Non-pigmented ciliary epithelial cell (primary cell): ENCODE results near the gene R3HDML.
"Not testable (repeated sequence)": the region's sequence is repeated elsewhere in the genome, so short reads cannot be mapped to it uniquely, and the experiment has no call there.

Experiments used
- DNase-seq: peaks from one replicate; pipeline ENCODE4 v3.0.0-alpha.2; 2010; ENCODE audit warnings: low read depth

The R3HDML gene

DNA sequence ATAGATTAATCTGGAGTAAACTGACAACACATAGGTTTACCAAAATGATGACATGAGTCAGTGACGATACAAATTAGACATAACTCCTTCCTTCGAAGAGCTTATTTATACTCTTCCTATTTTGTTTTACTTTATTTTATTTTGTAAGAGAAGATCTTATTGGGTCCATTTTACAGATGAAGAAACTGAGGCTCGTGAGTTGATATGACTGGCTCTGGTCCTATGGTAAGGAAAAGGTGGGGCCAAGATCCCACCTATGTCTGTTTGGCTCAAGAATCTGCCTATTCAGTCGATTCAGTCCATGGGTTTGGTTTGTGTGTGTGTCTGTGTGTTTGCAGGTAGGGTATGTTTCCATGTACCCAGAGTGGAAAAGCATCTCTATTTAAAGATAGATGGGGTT is 8.4 kb upstream of the R3HDML start:
- no peak for DNase-seq

DNA sequence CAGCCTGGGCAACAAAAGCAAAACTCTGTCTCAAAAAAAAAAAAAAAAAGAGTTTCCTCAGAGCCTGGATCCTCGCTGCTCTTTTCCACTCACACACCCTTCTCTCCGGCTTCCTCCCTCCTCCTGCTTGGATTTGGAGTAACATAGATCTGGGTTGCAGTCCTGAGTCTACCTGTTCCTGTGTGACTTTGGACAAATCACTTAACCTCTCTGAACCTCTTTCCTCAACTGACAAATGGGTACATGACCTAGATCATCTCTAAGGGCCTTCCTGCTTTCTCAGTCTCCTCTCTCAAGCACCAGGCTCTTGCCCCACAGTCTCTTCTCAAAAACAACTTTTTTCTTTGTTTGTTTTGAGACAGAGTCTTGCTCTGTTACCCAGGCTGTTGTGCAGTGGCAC is 5.6 kb upstream of the R3HDML start:
- DNase-seq, result no peak

DNA sequence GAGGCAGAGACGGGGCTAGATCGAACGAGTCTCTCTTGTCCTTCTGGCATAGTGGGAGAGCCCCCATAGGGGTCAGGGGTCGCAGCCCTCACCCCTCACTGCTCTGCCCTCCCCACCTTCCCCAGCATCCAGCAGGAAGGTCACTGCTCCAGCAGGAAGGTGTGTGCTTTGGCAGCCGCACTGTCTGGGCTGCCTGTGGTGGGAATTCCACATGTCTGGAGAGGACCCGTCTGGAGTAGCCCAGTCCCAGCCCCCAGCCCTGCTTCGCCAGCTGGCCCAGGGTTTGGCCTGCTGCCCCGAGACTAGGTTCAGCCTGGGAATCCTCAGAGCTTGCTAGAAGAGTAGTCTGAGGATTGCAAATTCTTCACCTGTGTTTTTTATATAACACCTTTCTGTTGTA is 2.5 kb upstream of the R3HDML start:
- no peak for DNase-seq

DNA sequence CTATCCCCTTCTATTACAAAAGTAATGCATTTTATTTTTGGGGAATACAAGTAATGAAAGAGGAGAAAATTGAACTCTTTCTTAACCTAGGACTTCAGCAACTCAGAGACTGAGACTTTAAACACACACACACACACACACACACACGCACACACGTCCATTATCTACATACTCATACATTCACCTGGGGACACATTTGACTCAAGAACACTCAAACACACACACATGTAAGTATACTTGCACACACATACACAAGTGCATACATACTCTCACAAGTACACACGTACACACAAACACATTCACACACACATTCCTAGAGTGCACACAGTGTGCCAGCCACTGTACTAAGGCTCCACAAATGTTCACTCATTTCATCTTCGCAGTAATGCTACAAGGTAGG is 2.1 kb upstream of the R3HDML start:
- no peak for DNase-seq

DNA sequence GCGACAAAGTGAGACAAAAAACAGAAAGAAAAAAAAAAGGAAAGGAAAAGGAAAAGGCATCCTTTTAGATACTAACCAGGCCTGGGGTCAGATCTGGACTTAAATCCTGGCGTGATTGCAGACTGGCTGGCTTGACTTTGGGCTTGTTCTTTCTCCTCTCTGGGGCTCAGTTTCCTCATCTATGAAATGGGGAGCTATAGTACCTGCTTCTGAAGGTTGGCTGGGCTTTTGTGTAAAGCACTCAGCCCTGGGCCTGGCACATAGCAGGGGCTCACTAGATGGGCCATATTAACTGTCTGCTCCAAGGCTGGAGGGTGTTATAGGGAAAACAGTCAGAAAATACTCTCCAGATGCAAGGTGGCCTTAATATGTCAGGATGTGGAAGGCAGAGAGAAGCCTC is 1.2 kb upstream of the R3HDML start:
- DNase-seq, result no peak

DNA sequence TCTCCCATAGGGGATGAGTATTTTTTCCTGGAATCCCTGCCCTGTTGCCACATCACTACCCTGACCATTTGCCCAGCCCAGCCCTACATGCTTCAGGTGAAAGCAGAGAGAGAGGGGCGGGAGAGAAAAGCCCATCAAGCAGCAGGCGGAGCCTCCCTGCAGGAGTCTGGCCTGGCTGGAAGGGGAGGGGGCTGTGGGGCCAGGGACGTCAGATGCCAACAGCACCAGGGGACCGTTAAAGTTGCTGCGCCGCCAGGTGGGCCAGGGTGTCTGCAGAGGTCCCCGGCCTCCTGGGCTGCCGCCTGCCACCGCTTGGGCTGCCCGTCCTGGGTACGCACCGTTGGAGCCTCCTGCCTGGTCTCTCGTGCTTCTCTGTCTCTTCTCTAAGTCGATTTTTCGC is 757 bp upstream of the R3HDML start:
- no peak for DNase-seq

DNA sequence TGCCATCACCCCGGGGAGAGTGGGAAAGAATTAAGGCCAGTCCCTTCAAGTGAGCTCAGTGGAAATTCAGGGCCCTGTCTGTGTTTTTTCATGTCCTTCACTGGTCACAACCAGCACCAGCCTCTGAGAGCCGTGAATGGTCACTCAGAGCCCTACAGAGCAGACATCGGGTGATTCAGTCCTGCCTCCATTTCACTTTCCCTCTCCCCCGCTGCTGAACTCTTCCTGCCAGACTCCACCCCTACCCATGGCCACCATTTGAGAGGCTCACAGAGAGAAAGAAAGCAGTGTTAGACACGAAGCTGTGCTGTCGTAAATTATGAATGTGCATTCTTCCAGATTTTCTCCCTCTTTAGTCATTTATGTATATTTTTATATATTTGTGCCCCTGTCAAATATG is 5.4 kb downstream of the R3HDML start:
- no peak for DNase-seq

DNA sequence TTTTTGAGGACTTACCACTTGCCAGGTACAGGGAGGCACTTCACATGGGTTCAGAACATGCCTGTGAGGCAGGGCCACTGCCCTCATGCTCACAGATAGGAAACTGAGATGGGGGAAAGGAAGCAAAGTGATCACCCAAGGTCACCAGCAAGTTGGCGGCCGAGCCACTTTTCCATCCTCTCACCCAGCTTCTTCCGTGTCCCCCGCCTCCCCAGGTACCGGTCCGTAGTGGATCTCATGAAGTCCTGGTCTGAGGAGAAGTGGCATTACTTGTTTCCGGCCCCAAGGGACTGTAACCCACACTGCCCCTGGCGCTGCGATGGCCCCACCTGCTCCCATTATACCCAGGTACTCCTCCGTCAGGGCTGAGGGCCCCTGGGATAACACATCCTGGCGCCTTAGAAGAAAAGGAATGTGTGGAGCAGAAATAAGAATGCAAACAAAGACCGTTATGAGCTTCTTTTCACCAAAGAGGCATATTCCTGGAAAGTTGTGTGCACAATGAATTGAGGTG is 6.4 kb downstream of the R3HDML start:
- DNase-seq, result no peak

DNA sequence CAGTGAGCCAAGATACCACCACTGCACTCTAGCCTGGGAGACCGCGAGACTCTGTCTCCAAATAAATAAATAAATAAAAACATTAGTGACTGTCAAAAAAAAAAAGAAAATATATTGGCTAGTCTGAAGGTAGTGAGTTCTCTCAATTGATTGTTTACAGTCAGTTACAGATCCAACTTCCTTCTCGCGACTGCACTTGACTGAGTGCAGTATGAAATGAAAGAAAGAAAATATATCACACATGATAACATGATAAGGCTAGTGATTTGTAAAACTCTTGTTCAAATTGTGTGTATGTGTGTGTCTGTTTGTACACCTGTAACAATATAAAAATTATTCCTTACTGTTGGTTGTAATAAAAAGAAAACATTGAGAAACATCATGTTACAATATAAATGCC is 7.9 kb downstream of the R3HDML start:
- no peak for DNase-seq

DNA sequence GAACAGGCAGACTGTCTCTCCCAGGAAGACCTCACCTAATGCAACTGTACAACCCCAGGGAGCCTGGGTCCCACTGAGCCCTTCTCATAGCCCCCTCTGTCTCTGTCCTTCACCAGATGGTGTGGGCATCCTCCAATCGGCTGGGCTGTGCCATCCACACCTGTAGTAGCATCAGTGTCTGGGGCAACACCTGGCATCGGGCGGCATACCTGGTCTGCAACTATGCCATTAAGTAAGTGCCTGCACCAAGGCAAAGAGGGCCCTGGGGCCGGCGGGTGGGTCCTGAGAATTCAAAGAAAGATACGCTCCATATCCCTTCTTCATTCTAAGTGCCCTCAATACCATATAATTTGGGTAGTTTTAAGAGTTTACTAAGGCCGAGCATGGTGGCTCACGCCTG is 8.3 kb downstream of the R3HDML start:
- DNase-seq, result no peak

DNA sequence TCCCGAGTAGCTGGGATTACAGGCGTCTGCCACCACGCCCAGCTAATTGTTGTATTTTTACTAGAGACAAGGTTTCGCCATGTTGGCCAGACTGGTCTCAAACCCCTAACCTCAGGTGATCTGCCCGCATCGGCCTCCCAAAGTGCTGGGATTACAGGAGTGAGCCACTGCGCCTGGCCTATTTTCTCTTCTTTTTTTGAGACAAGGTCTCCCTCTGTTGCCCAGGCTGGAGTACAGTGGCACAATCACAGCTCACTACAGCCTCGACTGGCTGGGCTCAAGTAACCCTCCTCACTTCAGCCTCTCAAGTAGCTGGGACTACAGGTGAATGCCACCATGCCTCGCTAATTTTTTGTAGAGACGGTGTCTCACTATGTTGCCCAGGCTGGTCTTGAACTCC is 9.1 kb downstream of the R3HDML start:
- not testable (repeated sequence) for DNase-seq

DNA sequence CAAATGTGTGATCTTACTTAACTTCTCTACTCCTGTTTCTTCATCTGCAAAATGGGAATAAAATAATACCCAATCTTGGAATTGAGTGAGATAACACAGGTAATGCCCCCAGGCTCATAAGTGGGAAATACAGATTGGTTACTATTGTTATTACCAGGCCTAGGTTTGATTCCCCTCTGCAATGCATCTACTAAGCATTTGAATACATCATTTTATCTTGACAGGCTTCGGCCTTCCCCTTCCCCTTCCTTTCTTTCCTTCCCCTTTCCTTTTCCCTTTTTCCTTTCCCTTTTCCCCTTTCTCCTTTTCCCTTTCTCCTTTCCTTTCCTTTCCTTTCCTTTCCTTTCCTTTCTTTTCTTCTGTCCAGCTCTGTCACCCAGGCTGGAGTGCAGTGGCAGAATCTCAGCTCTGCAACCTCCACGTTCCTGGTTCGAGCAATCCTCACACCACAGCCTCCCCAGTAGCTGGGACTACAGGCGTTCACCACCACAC is 11.4 kb downstream of the R3HDML start:
- DNase-seq, result no peak

DNA sequence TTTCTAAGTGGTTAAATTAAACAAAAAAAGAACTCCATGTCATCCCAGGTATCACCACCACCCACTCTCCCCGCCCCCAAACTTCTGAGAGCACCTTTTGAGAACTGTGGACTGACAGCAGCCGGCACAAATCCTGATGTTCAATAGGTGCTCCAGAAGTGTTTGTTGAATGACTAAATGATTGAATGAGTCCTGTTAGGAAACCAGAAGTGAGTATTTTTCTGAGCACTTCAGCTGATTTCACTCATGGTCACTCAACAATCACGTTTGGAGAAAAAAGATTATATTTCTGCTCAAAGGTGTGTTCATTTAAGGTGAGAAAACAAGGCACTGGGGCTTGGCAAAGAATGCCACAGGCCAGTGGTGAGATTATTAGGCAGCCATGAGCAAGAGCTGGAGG is 12.5 kb downstream of the R3HDML start:
- DNase-seq, result no peak

DNA sequence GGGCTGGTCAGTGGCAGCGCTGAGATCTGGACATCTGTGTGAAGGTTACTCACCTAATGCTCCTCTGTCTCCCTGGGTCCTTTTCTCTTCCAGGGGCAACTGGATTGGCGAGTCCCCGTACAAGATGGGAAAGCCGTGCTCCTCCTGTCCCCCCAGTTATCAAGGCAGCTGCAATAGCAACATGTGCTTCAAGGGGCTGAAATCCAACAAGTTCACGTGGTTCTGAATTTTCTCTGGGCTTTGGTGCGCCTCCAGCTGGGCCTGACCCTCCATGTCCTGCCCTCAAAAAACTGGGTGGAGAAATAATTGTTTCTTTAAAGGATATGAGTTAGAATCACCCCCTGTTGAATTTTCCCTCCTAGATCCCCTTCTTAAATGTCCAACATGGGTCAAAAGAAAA is 13.7 kb downstream of the R3HDML start:
- DNase-seq, result no peak

DNA sequence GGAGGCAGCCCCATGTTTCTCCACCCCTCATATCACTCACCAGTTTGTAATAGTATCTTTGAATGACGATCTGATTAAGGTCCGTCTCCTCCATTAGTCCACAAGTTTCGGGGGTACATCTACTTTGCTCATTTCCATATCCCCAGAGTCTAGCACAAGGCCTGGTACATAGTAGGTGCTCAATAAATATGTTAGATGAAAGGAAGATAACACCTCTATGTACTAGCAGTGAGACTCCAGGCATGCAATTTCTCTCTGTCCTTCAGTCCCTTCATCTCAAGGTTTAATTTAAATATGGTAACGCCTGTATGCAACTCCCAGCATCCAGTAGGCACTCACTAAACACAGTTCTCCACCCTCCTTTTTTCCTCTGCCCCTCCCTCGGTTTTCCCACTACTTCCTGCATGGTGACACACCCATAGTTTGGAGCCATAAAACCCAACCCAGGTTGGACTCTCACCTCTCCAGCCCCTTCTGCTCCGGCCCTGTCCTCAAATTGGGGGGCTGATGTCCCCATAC is 18.2 kb downstream of the R3HDML start:
- no peak for DNase-seq

DNA sequence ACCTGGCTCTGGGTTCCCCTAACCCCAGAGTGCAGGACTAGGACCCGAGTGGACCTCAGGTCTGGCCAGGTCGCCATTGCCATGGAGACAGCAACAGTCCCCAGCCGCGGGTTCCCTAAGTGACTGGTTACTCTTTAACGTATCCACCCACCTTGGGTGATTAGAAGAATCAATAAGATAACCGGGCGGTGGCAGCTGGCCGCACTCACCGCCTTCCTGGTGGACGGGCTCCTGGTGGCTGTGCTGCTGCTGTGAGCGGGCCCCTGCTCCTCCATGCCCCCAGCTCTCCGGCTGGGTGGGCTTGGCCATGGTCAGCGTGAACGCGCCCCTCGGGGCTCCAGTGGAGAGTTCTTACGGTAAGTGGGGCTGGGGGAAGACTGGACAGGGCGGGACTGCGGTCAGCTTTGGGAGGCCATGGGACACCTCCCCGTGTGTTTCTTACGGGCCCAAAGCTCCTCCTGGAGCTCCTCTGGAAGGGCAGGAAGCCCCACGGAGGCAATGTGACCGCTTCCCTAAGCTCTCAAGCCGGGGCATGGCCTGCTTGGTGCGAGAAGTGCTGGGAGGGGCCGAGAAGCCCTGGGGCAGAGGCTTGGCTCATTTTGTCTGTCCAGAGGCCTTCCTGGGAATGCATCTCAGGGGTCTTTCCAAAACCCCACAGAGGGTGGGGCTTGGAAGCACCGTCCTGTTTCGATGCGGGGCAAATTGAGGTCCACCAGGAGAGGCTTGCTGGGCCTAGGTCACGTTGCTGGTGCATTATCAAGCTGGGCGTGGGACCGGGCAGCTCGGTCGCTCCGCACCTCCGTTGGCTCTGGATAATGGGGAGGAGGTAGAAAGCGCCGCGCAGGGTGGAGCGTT is 18.9 kb downstream of the R3HDML start, which contains the start of gene HNF4A:
Gene HNF4A (plus strand): TSS at position 202 of the 855 bp plus-strand sequence. CDS start 106 bp downstream, at position 308.
- no peak for DNase-seq

DNA sequence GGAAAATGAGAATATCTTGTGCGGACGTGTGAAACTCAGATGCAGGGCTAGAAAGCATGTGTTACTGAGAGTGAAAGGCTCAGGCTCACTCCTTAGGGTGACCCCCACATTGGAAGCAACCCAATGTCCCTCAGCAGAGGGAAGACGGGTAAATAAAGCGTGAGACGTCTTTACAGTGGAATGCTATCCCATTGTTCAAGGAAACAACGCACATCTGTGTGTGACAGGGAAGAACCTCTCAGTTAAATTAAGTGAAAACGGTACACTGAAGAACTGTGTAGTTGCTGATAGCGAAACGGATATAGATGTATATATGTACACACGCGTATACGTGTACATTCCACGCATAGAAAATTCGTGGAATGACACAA is 19.5 kb downstream of the R3HDML start:
- DNase-seq, result no peak

DNA sequence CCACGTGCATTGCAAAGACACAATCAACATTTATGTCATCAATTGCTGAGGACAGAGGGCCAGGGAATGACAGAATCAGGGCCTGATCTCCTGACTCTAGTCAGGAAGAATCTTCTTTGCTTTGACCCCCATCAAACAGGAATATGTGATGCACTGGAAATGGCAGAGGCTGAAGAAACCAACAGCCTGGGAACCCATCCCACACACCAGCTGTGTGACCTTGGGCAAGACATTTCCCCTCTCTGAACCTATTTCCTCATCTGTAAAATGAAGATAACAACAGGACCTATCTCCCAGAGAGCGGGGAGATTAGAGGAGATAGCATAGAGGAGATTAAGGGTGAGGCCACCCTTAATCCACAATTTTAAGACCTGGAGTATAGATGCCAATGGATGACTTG is 20.2 kb downstream of the R3HDML start:
- DNase-seq, result no peak

DNA sequence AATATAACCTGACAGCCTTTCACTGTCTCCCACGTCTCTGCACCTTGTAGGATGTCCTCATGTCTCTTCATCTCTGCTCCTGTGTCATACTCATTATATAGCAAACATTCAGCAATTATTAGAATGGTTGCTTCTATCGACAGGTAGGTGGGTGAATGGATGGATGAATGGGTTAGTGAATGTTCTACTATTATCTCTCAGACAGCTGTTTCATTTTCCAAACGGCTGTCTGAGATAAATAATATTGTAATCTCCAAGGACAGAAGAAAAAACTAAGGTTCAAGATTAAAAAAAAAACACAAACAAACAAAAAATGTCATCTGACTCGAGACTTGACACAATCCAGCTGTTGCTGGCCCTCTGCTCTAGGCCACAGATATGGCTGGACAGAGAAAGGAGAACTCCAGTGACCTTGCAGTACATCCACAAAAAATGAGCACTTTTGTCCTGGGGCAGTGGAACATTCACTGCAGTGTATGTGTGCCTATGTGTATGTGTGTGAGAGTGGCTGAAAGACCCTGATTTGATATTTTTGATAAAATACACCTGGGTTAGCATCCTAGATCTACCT is 20.8 kb downstream of the R3HDML start:
- DNase-seq, result no peak

DNA sequence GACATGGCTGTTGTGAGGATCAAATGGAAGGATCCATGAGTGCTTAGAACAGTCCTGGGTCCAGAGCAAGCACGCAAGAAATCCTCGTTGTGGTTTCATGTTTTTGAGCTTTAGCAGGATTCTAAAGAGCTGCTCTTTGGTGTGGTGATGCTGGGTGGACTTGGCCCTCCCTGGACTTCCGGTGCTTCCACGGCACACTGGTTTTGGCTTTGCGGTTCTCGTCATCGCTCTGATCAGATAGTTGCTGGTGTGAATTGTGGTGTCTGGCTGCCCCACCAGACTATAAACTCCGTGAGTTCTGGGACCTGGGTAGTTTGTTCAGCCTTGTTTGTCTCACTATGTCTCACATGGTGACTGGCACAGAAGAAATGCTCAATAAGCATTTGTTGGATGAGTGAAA is 21.9 kb downstream of the R3HDML start:
- no peak for DNase-seq

DNA sequence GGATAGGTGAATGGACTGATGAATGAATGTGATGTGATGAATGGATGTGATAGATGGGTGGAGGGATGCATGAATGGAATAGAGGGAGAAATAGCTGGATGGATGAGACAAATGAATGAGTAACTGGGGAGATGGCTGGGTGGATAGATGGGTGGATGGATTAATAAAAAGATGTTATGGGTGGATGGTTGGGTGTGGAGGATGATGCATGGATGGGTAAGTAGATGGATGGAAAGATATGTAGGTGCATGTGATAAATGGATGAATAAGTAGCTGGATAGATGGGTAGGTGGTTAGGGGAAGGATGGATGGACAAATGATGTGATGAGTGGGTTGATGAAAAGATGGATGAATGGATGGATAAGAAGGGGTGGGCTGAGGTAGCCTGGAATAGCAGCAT is 23.4 kb downstream of the R3HDML start:
- DNase-seq, result no peak

DNA sequence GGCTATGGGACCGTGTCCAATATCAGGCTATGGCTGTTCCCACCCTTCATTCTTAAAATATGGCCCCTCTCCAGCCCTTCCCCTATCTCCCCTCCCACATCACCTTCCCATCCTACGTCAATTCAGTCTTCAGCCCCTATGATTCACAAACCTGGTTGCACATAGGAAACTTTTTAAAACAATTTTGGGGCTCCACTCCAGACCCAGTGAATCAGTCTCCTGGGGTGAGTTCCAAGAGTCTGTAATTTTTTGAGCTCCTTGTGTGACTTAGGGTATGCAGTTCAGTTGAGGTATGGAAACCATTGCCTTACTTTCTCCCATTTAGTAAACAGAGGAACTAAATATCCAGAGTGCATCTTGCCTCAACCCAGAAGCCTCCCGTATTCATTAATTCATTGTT is 24.2 kb downstream of the R3HDML start:
- no peak for DNase-seq

DNA sequence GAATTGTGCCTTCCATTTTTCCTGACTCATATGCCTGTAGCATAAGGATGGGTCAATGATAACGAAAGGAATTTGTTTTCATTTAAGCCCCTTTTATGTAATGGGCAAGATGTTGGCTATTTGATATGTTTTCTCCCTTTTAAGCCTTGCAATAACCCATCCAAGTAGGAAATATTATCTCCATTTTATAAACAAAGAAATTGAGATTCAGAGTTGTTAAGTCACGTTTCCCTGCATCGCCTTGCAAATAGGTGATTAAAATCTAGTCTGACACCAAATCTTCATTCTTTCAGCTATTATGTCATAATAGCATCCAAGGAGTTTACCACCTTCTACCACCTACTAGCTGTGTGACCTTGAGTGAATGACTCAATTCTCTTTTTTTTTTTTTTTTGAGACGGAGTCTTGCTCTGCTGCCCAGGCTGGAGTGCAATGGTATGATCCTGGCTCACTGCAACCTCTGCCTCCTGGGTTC is 25.7 kb downstream of the R3HDML start:
- DNase-seq, result no peak
